ENCODE data around the gene PRLR. TPM values are rescaled to one million over a fixed set of nuclear protein-coding genes. Genes with fewer than 3 reads are reported as not detected.

The PRLR gene
- total and polyA plus RNA-seq, 10 of the 15 experiments (the other 5 are each of a cell fraction or from before 2014, with no cell fraction given) = 0.03 to 8.1 (median 0.20) TPM

GRCh38 chr5:35186749-35187148, 43.5 kb downstream of the PRLR start:
- H3K79me2 ChIP-seq (ENCODE audit: control insufficient read depth, insufficient read depth, low read length) = no peaks in the 10 kb centered on the region
- TF ChIP-seq KDM1A (IDR thresholded peaks at IDR 0.05; ENCODE audit: borderline replicate concordance) = no peak
- no peak for TF ChIP-seq IRF5 (IDR thresholded peaks at IDR 0.05; ENCODE audit: borderline replicate concordance)
- TF ChIP-seq SP1 (IDR thresholded peaks at IDR 0.05; ENCODE audit: low read depth, low read length) = no peak
- TF ChIP-seq HDAC2 (IDR thresholded peaks at IDR 0.05) = no peak
- TF ChIP-seq DPF2 (IDR thresholded peaks at IDR 0.05) = no peak
- TF ChIP-seq SMARCA5 (IDR thresholded peaks at IDR 0.05) = no peak
- no peak for TF ChIP-seq TARDBP (IDR thresholded peaks at IDR 0.05; ENCODE audit: borderline replicate concordance)
- no peak for TF ChIP-seq BMI1 (IDR thresholded peaks at IDR 0.05; ENCODE audit: borderline replicate concordance)
- TF ChIP-seq ZSCAN29 (IDR thresholded peaks at IDR 0.05) = no peak
- no peak for TF ChIP-seq ELK1 (IDR thresholded peaks at IDR 0.05; ENCODE audit: low read depth, low read length)
- TF ChIP-seq MXI1 (IDR thresholded peaks at IDR 0.05; ENCODE audit: low read depth, low read length) = no peak
- no peak for TF ChIP-seq PRDM15 (CRISPR knock-in tag; IDR thresholded peaks at IDR 0.05)
- no peak for TF ChIP-seq ZNF274 (IDR thresholded peaks at IDR 0.05; ENCODE audit: insufficient read depth, insufficient read length)
- TF ChIP-seq ZBTB11 (CRISPR knock-in tag; IDR thresholded peaks at IDR 0.05) = no peak
- TF ChIP-seq ZBED1 (IDR thresholded peaks at IDR 0.05; ENCODE audit: borderline replicate concordance) = no peak
- TF ChIP-seq RAD51 (IDR thresholded peaks at IDR 0.05) = no peak
- TF ChIP-seq PAX5 (IDR thresholded peaks at IDR 0.05; ENCODE audit: borderline replicate concordance, low read depth, low read length) = no peak
- H3K27ac ChIP-seq (ENCODE audit: control insufficient read depth, insufficient read depth) = no peak overlapping the region
- no peaks in the 10 kb centered on the region for H4K20me1 ChIP-seq (ENCODE audit: control insufficient read depth, insufficient read depth)
- POLR2A ChIA-PET = no interaction called here
- DNase-seq (ENCODE audit: low read depth, low spot score) (no peak), ATAC-seq (no peak), FAIRE-seq (no peak)
- no peaks in the 10 kb centered on the region for H3K27me3 ChIP-seq (replicated peaks in 1 of 2; ENCODE audit: control insufficient read depth in 2 of 2, insufficient read depth in 2 of 2, low read length in 1 of 2)
- H2AFZ ChIP-seq (ENCODE audit: control insufficient read depth, low read depth, low read length) = no peak overlapping the region
- CTCF ChIA-PET = interaction anchor here (0.6 to 1.1 kb wide), 3 partner anchors 26 to 42 kb away, joined by 3 to 4 read pairs (median 4); no protein-coding TSS in a partner anchor
- SMC1A ChIA-PET (ENCODE audit: uncharacterized antibody, unreplicated experiment) = interaction anchor here (0.7 to 1.6 kb wide), 3 partner anchors 23 to 126 kb away, joined by 3 to 5 read pairs (median 4); no protein-coding TSS in a partner anchor
- BruUV-seq (replicated peaks) = no TSS peak
- H3K4me1 ChIP-seq (ENCODE audit: control insufficient read depth, insufficient read depth, low read length) = no peaks in the 10 kb centered on the region
- in situ Hi-C loops (cut with MboI) (no loop called here), intact Hi-C loops (cut with micrococcal nuclease; ENCODE audit: unreplicated experiment) (no loop called here)
- no peak overlapping the region for H3K4me2 ChIP-seq (ENCODE audit: control insufficient read depth, insufficient read depth)
- H3K9me3 ChIP-seq (replicated peaks; ENCODE audit: control insufficient read depth, insufficient read depth, low read length) = no peaks in the 10 kb centered on the region
- no peak overlapping the region for H3K9ac ChIP-seq (ENCODE audit: control insufficient read depth, insufficient read depth, low read length)
- RAD21 ChIA-PET (ENCODE audit: unreplicated experiment) = interaction anchor here (2.9 kb wide), 1 partner anchor 35 kb away, joined by 9 read pairs; no protein-coding TSS in a partner anchor
- no peak overlapping the region for H3K4me3 ChIP-seq
- WGBS (ENCODE audit: insufficient coverage, insufficient replicate concordance, low lambda C conversion rate, missing lambda C conversion rate) = 43% methylated on average over 5 of the region's 5 CpGs
- no peaks in the 10 kb centered on the region for H3K36me3 ChIP-seq (ENCODE audit: control insufficient read depth in 2 of 2, insufficient read depth in 2 of 2, low read length in 1 of 2)
